Measurements from ENCODE around the gene CDHR5.

DNA sequence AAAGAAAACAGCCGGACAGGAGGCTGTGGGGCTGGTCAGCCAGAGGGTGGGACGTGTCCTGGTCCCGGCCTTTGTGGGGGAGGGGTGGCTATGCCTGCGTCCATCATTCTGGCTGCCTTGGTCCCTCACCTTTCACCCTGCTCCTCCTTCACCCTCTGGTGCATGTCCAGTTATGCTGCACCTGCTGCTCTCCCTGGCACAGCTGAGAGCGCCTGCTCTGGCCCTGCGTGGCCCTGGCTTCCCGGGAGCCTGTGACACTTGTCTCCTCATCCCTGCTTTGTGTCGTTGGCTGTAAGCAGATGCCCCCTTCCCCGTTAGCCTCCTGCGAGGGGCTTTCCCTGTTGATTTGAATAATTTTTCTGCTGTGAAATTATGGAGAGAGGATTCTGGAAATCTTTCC, 31.8 kb downstream of the CDHR5 start:
- no peak for TF ChIP-seq POLR2A (IDR thresholded peaks at IDR 0.05)
- no peak for TF ChIP-seq CTCF (IDR thresholded peaks at IDR 0.05)
- no peak for TF ChIP-seq EP300 (IDR thresholded peaks at IDR 0.05)

Measured in ovary (tissue), 3 donors.